Measurements from ENCODE around the gene PHF21A.

- TF ChIP-seq CTCF (IDR thresholded peaks at IDR 0.05; ENCODE audit: low read depth, low read length, missing input control) (no peak), JUND (IDR thresholded peaks at IDR 0.05) (no peak), SP1 (IDR thresholded peaks at IDR 0.05) (no peak)
Measured at GRCh38 chr11:45901626-45902025, 219.6 kb downstream of the PHF21A start.
